Measurements from ENCODE around the gene HVCN1.

Gene HVCN1

GRCh38 chr12:110721570-110721969, 32.7 kb upstream of the HVCN1 start:
- Histone ChIP-seq H3K36me3 (ENCODE audit: control insufficient read depth in 2 of 2, insufficient read depth in 1 of 2, low read length in 2 of 2) (peaks cover 56 to 93% of the 10 kb centered on the region in 2 experiments), H3K4me1 (ENCODE audit: control insufficient read depth, insufficient read depth, low read length) (peaks cover 3% of the 10 kb centered on the region; the same call in 1 of the 2 replicates), H3K9me3 (ENCODE audit: control insufficient read depth, insufficient read depth, low read depth, low read length) (no peaks in the 10 kb centered on the region), H3K27ac (ENCODE audit: extremely low read depth, low read depth, low read length) (no peak overlapping the region), H3K4me3 (ENCODE audit: low read depth, low read length) (no peak overlapping the region)
- ChIA-PET CTCF (interaction anchor here (1.1 kb wide), 1 partner anchor 10 kb away, joined by 5 read pairs; no protein-coding TSS in a partner anchor), POLR2A (no interaction called here)
- TF ChIP-seq BCL11B (tag by site-specific recombination; IDR thresholded peaks at IDR 0.05; ENCODE audit: low read depth): no peak
- TF ChIP-seq ZNF426 (tag by site-specific recombination; IDR thresholded peaks at IDR 0.05): no peak
- peak; percentile 75; the same call in 1 of the 2 replicates for TF ChIP-seq ZNF664 (tag by site-specific recombination; IDR thresholded peaks at IDR 0.05)
- no peak for TF ChIP-seq PRDM10 (tag by site-specific recombination; IDR thresholded peaks at IDR 0.05)
- peak; percentile 21; the same call in 1 of the 2 replicates for TF ChIP-seq INSM2 (tag by site-specific recombination; IDR thresholded peaks at IDR 0.05)
- TF ChIP-seq, protein P1, sequence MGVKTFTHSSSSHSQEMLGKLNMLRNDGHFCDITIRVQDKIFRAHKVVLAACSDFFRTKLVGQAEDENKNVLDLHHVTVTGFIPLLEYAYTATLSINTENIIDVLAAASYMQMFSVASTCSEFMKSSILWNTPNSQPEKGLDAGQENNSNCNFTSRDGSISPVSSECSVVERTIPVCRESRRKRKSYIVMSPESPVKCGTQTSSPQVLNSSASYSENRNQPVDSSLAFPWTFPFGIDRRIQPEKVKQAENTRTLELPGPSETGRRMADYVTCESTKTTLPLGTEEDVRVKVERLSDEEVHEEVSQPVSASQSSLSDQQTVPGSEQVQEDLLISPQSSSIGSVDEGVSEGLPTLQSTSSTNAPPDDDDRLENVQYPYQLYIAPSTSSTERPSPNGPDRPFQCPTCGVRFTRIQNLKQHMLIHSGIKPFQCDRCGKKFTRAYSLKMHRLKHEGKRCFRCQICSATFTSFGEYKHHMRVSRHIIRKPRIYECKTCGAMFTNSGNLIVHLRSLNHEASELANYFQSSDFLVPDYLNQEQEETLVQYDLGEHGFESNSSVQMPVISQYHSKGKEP (tag by site-specific recombination; IDR thresholded peaks at IDR 0.05): 0 out of 2 replicates have a peak, but pooled peaks have one; percentile 6
- peak; percentile 25; the same call in 1 of the 2 replicates for TF ChIP-seq GLIS1 (tag by site-specific recombination; IDR thresholded peaks at IDR 0.05)
- peak; percentile 93 for TF ChIP-seq SP7 (tag by site-specific recombination; IDR thresholded peaks at IDR 0.05)
- peak; percentile 45; the same call in 1 of the 2 replicates for TF ChIP-seq SCRT2 (tag by site-specific recombination; IDR thresholded peaks at IDR 0.05)
- 0 out of 2 replicates have a peak, but pooled peaks have one; percentile 49 for TF ChIP-seq IKZF3 (tag by site-specific recombination; IDR thresholded peaks at IDR 0.05)
- no peak for TF ChIP-seq BCL6B (tag by site-specific recombination; IDR thresholded peaks at IDR 0.05)
- TF ChIP-seq ZNF2 (tag by site-specific recombination; IDR thresholded peaks at IDR 0.05): peak; percentile 27; the same call in 1 of the 2 replicates
- 0 out of 2 replicates have a peak, but pooled peaks have one; percentile 30 for TF ChIP-seq KLF8 (tag by site-specific recombination; IDR thresholded peaks at IDR 0.05)
- TF ChIP-seq, protein P2, sequence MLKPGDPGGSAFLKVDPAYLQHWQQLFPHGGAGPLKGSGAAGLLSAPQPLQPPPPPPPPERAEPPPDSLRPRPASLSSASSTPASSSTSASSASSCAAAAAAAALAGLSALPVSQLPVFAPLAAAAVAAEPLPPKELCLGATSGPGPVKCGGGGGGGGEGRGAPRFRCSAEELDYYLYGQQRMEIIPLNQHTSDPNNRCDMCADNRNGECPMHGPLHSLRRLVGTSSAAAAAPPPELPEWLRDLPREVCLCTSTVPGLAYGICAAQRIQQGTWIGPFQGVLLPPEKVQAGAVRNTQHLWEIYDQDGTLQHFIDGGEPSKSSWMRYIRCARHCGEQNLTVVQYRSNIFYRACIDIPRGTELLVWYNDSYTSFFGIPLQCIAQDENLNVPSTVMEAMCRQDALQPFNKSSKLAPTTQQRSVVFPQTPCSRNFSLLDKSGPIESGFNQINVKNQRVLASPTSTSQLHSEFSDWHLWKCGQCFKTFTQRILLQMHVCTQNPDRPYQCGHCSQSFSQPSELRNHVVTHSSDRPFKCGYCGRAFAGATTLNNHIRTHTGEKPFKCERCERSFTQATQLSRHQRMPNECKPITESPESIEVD (tag by site-specific recombination; IDR thresholded peaks at IDR 0.05): peak; percentile 98
- no peak for TF ChIP-seq ZFP3 (tag by site-specific recombination; IDR thresholded peaks at IDR 0.05; ENCODE audit: low read depth)
- peak; percentile 39; the same call in 1 of the 2 replicates for TF ChIP-seq ZNF600 (tag by site-specific recombination; IDR thresholded peaks at IDR 0.05)
- no peak for TF ChIP-seq GLIS2 (tag by site-specific recombination; IDR thresholded peaks at IDR 0.05)
- TF ChIP-seq ZNF707 (tag by site-specific recombination; IDR thresholded peaks at IDR 0.05): no peak
- peak; percentile 25; the same call in 1 of the 2 replicates for TF ChIP-seq ZNF639 (tag by site-specific recombination; IDR thresholded peaks at IDR 0.05)
- no peak for TF ChIP-seq ZNF623 (tag by site-specific recombination; IDR thresholded peaks at IDR 0.05)
- peak; percentile 65 for TF ChIP-seq ATF2 (tag by site-specific recombination; IDR thresholded peaks at IDR 0.05; ENCODE audit: low read depth)
- peak; percentile 71 for TF ChIP-seq ZNF629 (tag by site-specific recombination; IDR thresholded peaks at IDR 0.05)
- peak; percentile 74 for TF ChIP-seq FEZF1 (tag by site-specific recombination; IDR thresholded peaks at IDR 0.05)
- peak; percentile 79 for TF ChIP-seq OSR2 (tag by site-specific recombination; IDR thresholded peaks at IDR 0.05)
- peak; percentile 72 for TF ChIP-seq ZEB2 (tag by site-specific recombination; IDR thresholded peaks at IDR 0.05)
